Cardiac ventricle fibroblast (primary cell): ENCODE data around the gene UNC5B. TPM values are rescaled to one million over a fixed set of nuclear protein-coding genes. Genes with fewer than 3 reads are reported as not detected.

Experiments
- total RNA-seq: library from RNA; depleted of rRNA; stranded (reverse); fragments of >200 nt; gene quantifications from 2 replicates; pipeline ENCODE4 v1.2.3, GENCODE V29; 2015

UNC5B gene
- total RNA-seq = 58.3 and 61.5 TPM in 2 replicates

GRCh38 chr10:71212318-71213126 lies at the start of gene UNC5B:
Gene UNC5B, plus strand, starts transcription at chr10:71212570. Its CDS starts 416 bp downstream, at chr10:71212986.

GRCh38 chr10:71319042-71319799 lies 106.9 kb downstream of the UNC5B start, which contains the start of gene SLC29A3:
Gene SLC29A3, plus strand, starts transcription at chr10:71319259. Its CDS starts 51 bp downstream, at chr10:71319310.

Other genes starting within 250 kb of the UNC5B start
- gene SLC29A3, start 106.7 kb downstream of the UNC5B start, total RNA-seq = 3.0 and 4.1 TPM in 2 replicates
- gene CDH23, start 184.3 kb downstream of the UNC5B start, total RNA-seq = 0.31 and 1.6 TPM in 2 replicates